Caco-2 (cell line): ENCODE results near the gene DPH2. TPM values are rescaled to one million over a fixed set of nuclear protein-coding genes. Genes with fewer than 3 reads are reported as not detected.

Experiments
- BruUV-seq: library from RNA; stranded (reverse); fragments of 400-500 nt; replicated peaks from 2 replicates; lab custom pipeline; 2021; lab: Mats Ljungman, UMichigan
- CTCF ChIA-PET: fragments of 300-600 bp; sonication (Branson Sonifier 250); formaldehyde crosslinking; loops from one replicate; lab custom pipeline; 2022; ENCODE audit warnings: antibody characterized with exemption; lab: Charles Lee
- POLR2A ChIA-PET: fragments of 300-600 bp; sonication (Branson Sonifier 250); formaldehyde crosslinking; loops from one replicate; lab custom pipeline; 2022; ENCODE audit warnings: antibody characterized with exemption; lab: Charles Lee
- DNase-seq, 2 experiments: peaks; one replicate each; pipeline versions ENCODE4 v3.0.0 to v3.0.0-alpha.2; 2020 to 2022
- H3K27me3 ChIP-seq: replicated peaks from 2 replicates; pipeline ENCODE4 v1.6.0; 2011; ENCODE audit warnings: low read length; ENCODE audit not compliant: control insufficient read depth, insufficient read depth
- H3K36me3 ChIP-seq: 2 replicates; pipeline ENCODE4 v1.5.1; 2011; ENCODE audit warnings: low read length; ENCODE audit not compliant: control insufficient read depth, insufficient read depth
- H3K4me1 ChIP-seq: fragments of 250-450 bp; sonication (Bioruptor Pico); 2 replicates; pipeline ENCODE4 v1.5.1; 2020; ENCODE audit warnings: mild to moderate bottlenecking
- H3K4me3 ChIP-seq: 2 replicates; pipeline ENCODE4 v1.5.1; 2011; ENCODE audit warnings: low read depth, mild to moderate bottlenecking, control low read depth, low read length
- H3K9me3 ChIP-seq: fragments of 250-450 bp; sonication (Bioruptor Pico); 2 replicates; pipeline ENCODE4 v1.5.1; 2020; ENCODE audit warnings: mild to moderate bottlenecking, moderate library complexity
- H3K27ac Mint-ChIP-seq: one replicate; pipeline ENCODE4 v1.8.0; 2022; ENCODE audit warnings: mixed read lengths; ENCODE audit not compliant: unreplicated experiment
- H3K27me3 Mint-ChIP-seq: one replicate; pipeline ENCODE4 v1.8.0; 2022; ENCODE audit warnings: mixed read lengths; ENCODE audit not compliant: insufficient read depth, unreplicated experiment
- H3K36me3 Mint-ChIP-seq: one replicate; pipeline ENCODE4 v1.8.0; 2022; ENCODE audit warnings: mild to moderate bottlenecking, mixed read lengths; ENCODE audit not compliant: insufficient read depth, unreplicated experiment
- H3K4me1 Mint-ChIP-seq: one replicate; pipeline ENCODE4 v1.8.0; 2022; ENCODE audit warnings: low read depth, mixed read lengths; ENCODE audit not compliant: unreplicated experiment
- H3K4me3 Mint-ChIP-seq: one replicate; pipeline ENCODE4 v1.8.0; 2022; ENCODE audit warnings: mild to moderate bottlenecking, moderate library complexity, mixed read lengths; ENCODE audit not compliant: unreplicated experiment
- H3K9me3 Mint-ChIP-seq: one replicate; pipeline ENCODE4 v1.8.0; 2022; ENCODE audit warnings: mixed read lengths; ENCODE audit not compliant: unreplicated experiment
- intact Hi-C: fragments of 100-400 bp; cut with micrococcal nuclease; formaldehyde crosslinking; loops from one replicate; pipeline ENCODE4 v1.10.0; 2022; ENCODE audit not compliant: unreplicated experiment
- total RNA-seq: library from RNA; stranded (reverse); gene quantifications from 2 replicates; pipeline ENCODE4 v1.2.3, GENCODE V29; 2022
- TF ChIP-seq, protein P1 (sequence below), 2 experiments: fragments of 200-600 bp in 1 of 2; IDR thresholded peaks; 1 replicate in 1 of 2; 2 replicates in 1 of 2; pipeline versions ENCODE4 v1.5.1 to v1.8.0; 2011 to 2022; ENCODE audit warnings: antibody characterized with exemption in 1 of 2, control low read depth in 1 of 2, inconsistent platforms in 1 of 2, low read depth in 1 of 2, low read length in 1 of 2, mild to moderate bottlenecking in 1 of 2, moderate library complexity in 1 of 2; ENCODE audit not compliant: insufficient read depth in 1 of 2, severe bottlenecking in 1 of 2, unreplicated experiment in 1 of 2

The DPH2 gene
- total RNA-seq, 1 experiment from 2014 or later = 29.0 TPM

DNA sequence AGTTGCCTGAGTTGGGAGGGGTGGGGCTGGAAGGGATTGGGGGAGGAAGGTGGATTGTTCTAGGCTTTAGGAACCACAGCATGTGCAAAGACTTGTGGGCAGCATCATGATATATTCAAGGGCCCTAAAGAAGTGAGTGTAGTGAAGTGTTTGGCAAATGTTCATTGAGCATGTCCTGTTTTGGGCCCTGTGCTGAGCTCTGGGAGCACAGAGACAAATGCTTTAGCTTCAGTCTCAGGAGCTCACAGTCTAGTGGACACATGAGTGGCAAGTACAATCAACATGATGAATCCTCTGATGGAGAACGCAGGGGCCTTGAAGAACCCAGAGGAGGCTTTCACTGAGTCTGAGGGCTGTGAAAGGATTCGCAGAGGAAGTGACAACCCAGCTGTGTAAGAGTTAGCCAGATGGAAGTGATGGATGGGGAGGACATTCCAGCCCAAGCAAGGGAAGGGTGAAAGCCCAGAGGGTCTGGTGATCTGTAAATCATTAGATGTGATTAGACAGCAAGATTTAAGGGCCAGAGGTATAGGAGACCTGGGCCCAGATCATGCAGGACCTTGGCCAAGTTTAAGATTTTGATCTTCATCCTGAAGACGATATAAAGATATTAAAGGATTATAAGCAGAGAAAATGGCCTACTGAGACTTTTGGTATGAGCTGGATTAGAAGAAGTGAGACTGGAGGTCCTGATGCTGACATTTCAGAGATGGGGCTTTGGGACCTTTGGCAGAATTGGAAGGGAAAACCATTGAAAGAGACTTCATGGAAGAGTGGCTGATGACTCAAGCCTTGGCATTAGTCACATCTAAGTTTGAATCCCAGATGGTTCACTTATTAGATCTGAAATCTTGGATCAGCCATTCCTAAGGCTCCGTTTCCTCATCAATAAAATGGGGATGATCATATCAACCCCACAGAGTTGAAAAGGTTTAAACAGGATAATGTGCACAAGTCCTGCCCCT, 18.5 kb upstream of the DPH2 start:
- POLR2A ChIA-PET = interaction anchor here (0.6 kb wide), 1 partner anchor 24 kb away, joined by 8 read pairs; no protein-coding TSS in a partner anchor
- no peaks in the 10 kb centered on the region for H3K27me3 Mint-ChIP-seq
- intact Hi-C loops = no loop called here
- H3K9me3 ChIP-seq = no peaks in the 10 kb centered on the region
- H3K9me3 Mint-ChIP-seq = no peaks in the 10 kb centered on the region
- CTCF ChIA-PET = no interaction called here
- no peaks in the 10 kb centered on the region for H3K4me1 ChIP-seq
- no peaks in the 10 kb centered on the region for H3K36me3 ChIP-seq
- H3K4me3 ChIP-seq = no peak overlapping the region
- H3K27me3 ChIP-seq = no peaks in the 10 kb centered on the region
- no TSS peak for BruUV-seq
- H3K27ac Mint-ChIP-seq = no peak overlapping the region
- no peaks in the 10 kb centered on the region for H3K4me1 Mint-ChIP-seq
- DNase-seq = no peak
- no peak overlapping the region for H3K4me3 Mint-ChIP-seq
- no peaks in the 10 kb centered on the region for H3K36me3 Mint-ChIP-seq
- TF ChIP-seq, protein P1, sequence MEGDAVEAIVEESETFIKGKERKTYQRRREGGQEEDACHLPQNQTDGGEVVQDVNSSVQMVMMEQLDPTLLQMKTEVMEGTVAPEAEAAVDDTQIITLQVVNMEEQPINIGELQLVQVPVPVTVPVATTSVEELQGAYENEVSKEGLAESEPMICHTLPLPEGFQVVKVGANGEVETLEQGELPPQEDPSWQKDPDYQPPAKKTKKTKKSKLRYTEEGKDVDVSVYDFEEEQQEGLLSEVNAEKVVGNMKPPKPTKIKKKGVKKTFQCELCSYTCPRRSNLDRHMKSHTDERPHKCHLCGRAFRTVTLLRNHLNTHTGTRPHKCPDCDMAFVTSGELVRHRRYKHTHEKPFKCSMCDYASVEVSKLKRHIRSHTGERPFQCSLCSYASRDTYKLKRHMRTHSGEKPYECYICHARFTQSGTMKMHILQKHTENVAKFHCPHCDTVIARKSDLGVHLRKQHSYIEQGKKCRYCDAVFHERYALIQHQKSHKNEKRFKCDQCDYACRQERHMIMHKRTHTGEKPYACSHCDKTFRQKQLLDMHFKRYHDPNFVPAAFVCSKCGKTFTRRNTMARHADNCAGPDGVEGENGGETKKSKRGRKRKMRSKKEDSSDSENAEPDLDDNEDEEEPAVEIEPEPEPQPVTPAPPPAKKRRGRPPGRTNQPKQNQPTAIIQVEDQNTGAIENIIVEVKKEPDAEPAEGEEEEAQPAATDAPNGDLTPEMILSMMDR (IDR thresholded peaks at IDR 0.05; ENCODE audit: insufficient read depth in 1 of 2, low read depth in 1 of 2, low read length in 1 of 2, severe bottlenecking in 1 of 2, unreplicated experiment in 1 of 2) = no peak

DNA sequence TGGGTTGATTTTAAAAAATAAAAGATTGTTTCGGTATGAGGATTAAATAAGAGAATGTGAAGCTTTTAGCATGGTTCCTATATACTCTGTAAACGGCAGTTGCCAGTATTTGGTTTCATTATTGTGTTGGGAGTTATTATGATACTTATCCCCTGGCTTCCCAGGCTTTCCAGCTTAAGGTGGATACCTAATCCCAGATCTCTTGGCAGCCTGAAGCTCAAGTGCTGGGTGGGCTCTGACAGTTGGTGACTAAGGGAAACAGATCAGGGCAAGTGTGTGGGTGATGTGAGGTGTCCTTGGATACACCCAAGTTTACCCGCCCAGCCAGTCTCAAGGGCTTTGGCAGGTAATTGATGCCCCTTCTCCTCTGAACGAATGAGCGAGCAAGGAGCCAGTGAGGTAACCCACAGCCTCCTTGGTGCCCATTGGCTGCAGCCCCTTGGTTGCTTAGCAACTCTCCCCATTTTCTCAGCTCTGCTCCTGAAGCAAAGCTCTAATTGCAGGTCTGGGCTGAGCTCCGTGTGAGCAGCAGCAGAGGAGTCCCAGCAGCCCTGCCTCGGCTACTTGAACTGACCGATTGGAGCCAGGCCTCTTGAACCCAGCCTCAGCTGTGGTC, 17.0 kb upstream of the DPH2 start:
- Mint-ChIP-seq H3K27me3 (no peaks in the 10 kb centered on the region), H3K4me3 (no peak overlapping the region), H3K27ac (no peak overlapping the region), H3K9me3 (no peaks in the 10 kb centered on the region), H3K36me3 (no peaks in the 10 kb centered on the region), H3K4me1 (no peaks in the 10 kb centered on the region)
- Histone ChIP-seq H3K27me3 (no peaks in the 10 kb centered on the region), H3K9me3 (no peaks in the 10 kb centered on the region), H3K4me1 (no peaks in the 10 kb centered on the region), H3K36me3 (no peaks in the 10 kb centered on the region), H3K4me3 (no peak overlapping the region)
- no TSS peak for BruUV-seq
- intact Hi-C loops = no loop called here
- CTCF ChIA-PET = no interaction called here
- TF ChIP-seq, protein P1 (IDR thresholded peaks at IDR 0.05; ENCODE audit: insufficient read depth in 1 of 2, low read depth in 1 of 2, low read length in 1 of 2, severe bottlenecking in 1 of 2, unreplicated experiment in 1 of 2) = no peak
- DNase-seq = no peak
- POLR2A ChIA-PET = no interaction called here

DNA sequence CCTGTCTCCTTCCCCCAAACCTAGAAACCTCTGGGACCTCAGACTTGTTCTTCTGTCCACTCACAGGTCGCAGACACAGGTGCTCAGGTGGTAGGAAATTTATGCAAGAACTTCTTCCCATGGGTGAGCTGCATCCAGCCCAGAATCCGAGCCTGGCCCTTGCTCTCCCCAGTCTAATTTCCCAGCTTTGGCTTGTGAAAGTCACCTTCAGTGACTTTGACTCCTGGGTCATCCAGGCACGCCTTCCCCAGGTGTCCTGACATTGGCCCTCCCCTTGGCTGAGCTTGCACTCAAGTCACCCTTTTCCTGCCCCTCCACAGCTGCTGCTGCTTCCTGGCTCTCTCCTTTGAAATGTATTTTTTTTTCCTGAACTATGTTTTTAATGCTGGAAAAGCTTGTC, 16.4 kb upstream of the DPH2 start:
- POLR2A ChIA-PET = no interaction called here
- no TSS peak for BruUV-seq
- H3K27me3 ChIP-seq = no peaks in the 10 kb centered on the region
- H3K27ac Mint-ChIP-seq = no peak overlapping the region
- H3K36me3 ChIP-seq = no peaks in the 10 kb centered on the region
- TF ChIP-seq, protein P1 (IDR thresholded peaks at IDR 0.05; ENCODE audit: insufficient read depth in 1 of 2, low read depth in 1 of 2, low read length in 1 of 2, severe bottlenecking in 1 of 2, unreplicated experiment in 1 of 2) = no peak
- no peak for DNase-seq
- intact Hi-C loops = no loop called here
- H3K9me3 Mint-ChIP-seq = no peaks in the 10 kb centered on the region
- no peaks in the 10 kb centered on the region for H3K4me1 Mint-ChIP-seq
- no peaks in the 10 kb centered on the region for H3K4me1 ChIP-seq
- no peaks in the 10 kb centered on the region for H3K36me3 Mint-ChIP-seq
- no peaks in the 10 kb centered on the region for H3K9me3 ChIP-seq
- H3K4me3 ChIP-seq = no peak overlapping the region
- H3K4me3 Mint-ChIP-seq = no peak overlapping the region
- no peaks in the 10 kb centered on the region for H3K27me3 Mint-ChIP-seq
- CTCF ChIA-PET = no interaction called here
